Activated B cell treated with CpG ODN at 0.5 μM for 24 hours (primary cell): ENCODE measurements around the gene CELF4. TPM values are rescaled to one million over a fixed set of nuclear protein-coding genes. Genes with fewer than 3 reads are reported as not detected.

ENCODE experiments used
- ATAC-seq: fragments of 200-7000 bp; cut with Tn5 transposase; one replicate; pipeline ENCODE4 v1.10.0; 2021; ENCODE audit warnings: low read depth, mild to moderate bottlenecking, moderate library complexity
- CTCF ChIA-PET: fragments of 350-600 bp; sonication (Branson Sonifier 250); formaldehyde crosslinking; loops from one replicate; lab custom pipeline; 2021; ENCODE audit warnings: antibody characterized with exemption; lab: Charles Lee
- POLR2A ChIA-PET: fragments of 350-600 bp; sonication (Branson Sonifier 250); formaldehyde crosslinking; loops from one replicate; lab custom pipeline; 2021; ENCODE audit warnings: antibody characterized with exemption; lab: Charles Lee
- DNase-seq: peaks from one replicate; pipeline ENCODE4 v3.0.0; 2022
- H3K27ac Mint-ChIP-seq: one replicate; pipeline ENCODE4 v1.8.0; 2020; ENCODE audit warnings: mixed read lengths
- H3K27me3 Mint-ChIP-seq: one replicate; pipeline ENCODE4 v1.8.0; 2021; ENCODE audit warnings: mixed read lengths
- H3K36me3 Mint-ChIP-seq: one replicate; pipeline ENCODE4 v1.8.0; 2021; ENCODE audit warnings: low read depth, mixed read lengths
- H3K4me1 Mint-ChIP-seq: one replicate; pipeline ENCODE4 v1.8.0; 2021; ENCODE audit warnings: mixed read lengths
- H3K4me3 Mint-ChIP-seq: one replicate; pipeline ENCODE4 v1.8.0; 2020; ENCODE audit warnings: mild to moderate bottlenecking, mixed read lengths
- H3K9me3 Mint-ChIP-seq: one replicate; pipeline ENCODE4 v1.8.0; 2020; ENCODE audit warnings: mixed read lengths
- CTCF ChIP-seq: fragments of 200-600 bp; IDR thresholded peaks from one replicate; pipeline ENCODE4 v1.8.0; 2022; ENCODE audit warnings: antibody characterized with exemption, mild to moderate bottlenecking
- intact Hi-C: fragments of 100-400 bp; cut with micrococcal nuclease; formaldehyde crosslinking; loops from one replicate; pipeline ENCODE4 v1.15.1; 2024
- total RNA-seq: library from RNA; stranded (reverse); gene quantifications from 2 replicates; pipeline ENCODE4 v1.2.3, GENCODE V29; 2022

CELF4 gene
- total RNA-seq, 1 donor from 2014 or later = not detected

GRCh38 chr18:37282386-37283037 lies 283.1 kb downstream of the CELF4 start:
- ATAC-seq = no peak
- H3K9me3 Mint-ChIP-seq = no peaks in the 10 kb centered on the region
- no peak for TF ChIP-seq CTCF
- no peak for DNase-seq
- H3K36me3 Mint-ChIP-seq = no peaks in the 10 kb centered on the region
- CTCF ChIA-PET = no interaction called here
- no peak overlapping the region for H3K4me3 Mint-ChIP-seq
- POLR2A ChIA-PET = no interaction called here
- H3K4me1 Mint-ChIP-seq = no peaks in the 10 kb centered on the region
- peaks cover 5% of the 10 kb centered on the region for H3K27me3 Mint-ChIP-seq
- H3K27ac Mint-ChIP-seq = no peak overlapping the region
- intact Hi-C loops = no loop called here

GRCh38 chr18:37280701-37281393 lies 284.8 kb downstream of the CELF4 start:
- peaks cover 3% of the 10 kb centered on the region for H3K9me3 Mint-ChIP-seq
- CTCF ChIA-PET = no interaction called here
- no peaks in the 10 kb centered on the region for H3K4me1 Mint-ChIP-seq
- peaks cover 11% of the 10 kb centered on the region for H3K27me3 Mint-ChIP-seq
- TF ChIP-seq CTCF = no peak
- no peak overlapping the region for H3K27ac Mint-ChIP-seq
- DNase-seq = no peak
- intact Hi-C loops = no loop called here
- POLR2A ChIA-PET = no interaction called here
- no peaks in the 10 kb centered on the region for H3K36me3 Mint-ChIP-seq
- no peak for ATAC-seq
- no peak overlapping the region for H3K4me3 Mint-ChIP-seq

GRCh38 chr18:37277804-37278203 lies 287.8 kb downstream of the CELF4 start:
- Mint-ChIP-seq H3K36me3 (no peaks in the 10 kb centered on the region), H3K27me3 (peaks cover 26% of the 10 kb centered on the region), H3K4me1 (no peaks in the 10 kb centered on the region), H3K4me3 (no peak overlapping the region), H3K9me3 (peaks cover 5% of the 10 kb centered on the region), H3K27ac (no peak overlapping the region)
- POLR2A ChIA-PET = no interaction called here
- no peak for TF ChIP-seq CTCF
- DNase-seq = no peak
- intact Hi-C loops = no loop called here
- ATAC-seq = no peak
- CTCF ChIA-PET = no interaction called here

- Mint-ChIP-seq H3K27me3 (peaks cover 25% of the 10 kb centered on the region), H3K27ac (no peak overlapping the region), H3K9me3 (peaks cover 5% of the 10 kb centered on the region), H3K4me1 (no peaks in the 10 kb centered on the region), H3K4me3 (no peak overlapping the region), H3K36me3 (no peaks in the 10 kb centered on the region)
- DNase-seq (no peak), ATAC-seq (no peak)
- intact Hi-C loops = no loop called here
- CTCF ChIA-PET = no interaction called here
- POLR2A ChIA-PET = no interaction called here
- no peak for TF ChIP-seq CTCF
These were observed 289.3 kb downstream of the CELF4 start for GRCh38 chr18:37276111-37276890.

GRCh38 chr18:37275237-37275741 lies 290.3 kb downstream of the CELF4 start:
- H3K9me3 Mint-ChIP-seq = peaks cover 6% of the 10 kb centered on the region
- no peaks in the 10 kb centered on the region for H3K4me1 Mint-ChIP-seq
- intact Hi-C loops = no loop called here
- no peaks in the 10 kb centered on the region for H3K36me3 Mint-ChIP-seq
- ChIA-PET POLR2A (no interaction called here), CTCF (no interaction called here)
- DNase-seq (no peak), ATAC-seq (no peak)
- H3K27ac Mint-ChIP-seq = no peak overlapping the region
- no peak overlapping the region for H3K4me3 Mint-ChIP-seq
- peaks cover 23% of the 10 kb centered on the region for H3K27me3 Mint-ChIP-seq
- no peak for TF ChIP-seq CTCF
